DLD1 (cell line): Measurements from ENCODE around the gene MS4A2.
"Not testable (repeated sequence)": the region's sequence is repeated elsewhere in the genome, so short reads cannot be mapped to it uniquely, and the experiment has no call there.

Source experiments
- in situ Hi-C: cut with HindIII; loops from 2 replicates; pipeline ENCODE4 v1.10.0; 2017; ENCODE audit warnings: low sequenced_read_pairs

The MS4A2 gene

GRCh38 chr11:60088364-60088763, at the start of gene MS4A2:
Gene MS4A2 (plus strand): TSS chr11:60088664. CDS start chr11:60088766, 102 bp downstream.
- in situ Hi-C loops, result no loop called here

GRCh38 chr11:60040109-60040508, 48.4 kb upstream of the MS4A2 start, which contains the start of gene OOSP2:
Gene OOSP2 (plus strand): TSS chr11:60040409. CDS start chr11:60040460, 51 bp downstream.
- in situ Hi-C loops, result no loop called here

DNA sequence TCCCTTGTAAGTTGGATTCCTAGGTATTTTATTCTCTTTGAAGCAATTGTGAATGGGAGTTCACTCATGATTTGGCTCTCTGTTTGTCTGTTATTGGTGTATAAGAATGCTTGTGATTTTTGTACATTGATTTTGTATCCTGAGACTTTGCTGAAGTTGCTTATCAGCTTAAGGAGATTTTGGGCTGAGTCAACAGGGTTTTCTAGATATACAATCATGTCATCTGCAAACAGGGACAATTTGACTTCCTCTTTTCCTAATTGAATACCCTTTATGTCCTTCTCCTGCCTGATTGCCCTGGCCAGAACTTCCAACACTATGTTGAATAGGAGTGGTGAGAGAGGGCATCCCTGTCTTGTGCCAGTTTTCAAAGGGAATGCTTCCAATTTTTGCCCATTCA, 38.0 kb upstream of the MS4A2 start:
- in situ Hi-C loops, result not testable (repeated sequence)

DNA sequence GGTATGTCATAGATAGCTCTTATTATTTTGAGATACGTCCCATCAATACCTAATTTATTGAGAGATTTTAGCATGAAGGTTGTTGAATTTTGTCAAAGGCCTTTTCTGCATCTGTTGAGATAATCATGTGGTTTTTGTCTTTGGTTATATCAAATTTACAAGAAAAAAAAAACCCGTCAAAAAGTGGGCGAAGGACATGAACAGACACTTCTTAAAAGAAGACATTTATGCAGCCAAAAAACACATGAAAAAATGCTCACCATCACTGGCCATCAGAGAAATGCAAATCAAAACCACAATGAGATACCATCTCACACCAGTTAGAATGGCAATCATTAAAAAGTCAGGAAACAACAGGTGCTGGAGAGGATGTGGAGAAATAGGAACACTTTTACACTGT, 37.6 kb upstream of the MS4A2 start:
- in situ Hi-C loops, result not testable (repeated sequence)

GRCh38 chr11:60056349-60056969, 32.0 kb upstream of the MS4A2 start, which contains the start of gene MS4A3:
Gene MS4A3 (plus strand): TSS chr11:60056665. CDS start chr11:60061161, 4,496 bp downstream.
- in situ Hi-C loops, result no loop called here

DNA sequence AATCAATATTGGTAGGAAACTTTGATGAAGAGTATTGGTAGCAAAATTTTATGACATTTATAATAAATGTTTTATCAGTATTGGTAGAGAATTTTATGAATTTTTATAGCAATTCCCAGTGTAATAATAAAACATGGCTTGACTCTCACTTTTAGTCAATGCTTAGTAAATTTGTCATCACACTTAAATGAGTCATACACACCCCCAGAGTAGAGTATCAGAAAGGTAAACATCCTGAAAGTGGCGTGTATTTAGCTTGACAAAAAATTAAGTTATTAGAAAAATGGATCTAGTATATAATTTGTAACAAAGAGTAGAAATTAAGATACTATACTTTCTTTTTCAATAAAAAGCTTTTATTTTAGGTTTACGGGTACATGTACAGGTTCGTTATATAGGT, 29.4 kb upstream of the MS4A2 start:
- in situ Hi-C loops, result no loop called here

DNA sequence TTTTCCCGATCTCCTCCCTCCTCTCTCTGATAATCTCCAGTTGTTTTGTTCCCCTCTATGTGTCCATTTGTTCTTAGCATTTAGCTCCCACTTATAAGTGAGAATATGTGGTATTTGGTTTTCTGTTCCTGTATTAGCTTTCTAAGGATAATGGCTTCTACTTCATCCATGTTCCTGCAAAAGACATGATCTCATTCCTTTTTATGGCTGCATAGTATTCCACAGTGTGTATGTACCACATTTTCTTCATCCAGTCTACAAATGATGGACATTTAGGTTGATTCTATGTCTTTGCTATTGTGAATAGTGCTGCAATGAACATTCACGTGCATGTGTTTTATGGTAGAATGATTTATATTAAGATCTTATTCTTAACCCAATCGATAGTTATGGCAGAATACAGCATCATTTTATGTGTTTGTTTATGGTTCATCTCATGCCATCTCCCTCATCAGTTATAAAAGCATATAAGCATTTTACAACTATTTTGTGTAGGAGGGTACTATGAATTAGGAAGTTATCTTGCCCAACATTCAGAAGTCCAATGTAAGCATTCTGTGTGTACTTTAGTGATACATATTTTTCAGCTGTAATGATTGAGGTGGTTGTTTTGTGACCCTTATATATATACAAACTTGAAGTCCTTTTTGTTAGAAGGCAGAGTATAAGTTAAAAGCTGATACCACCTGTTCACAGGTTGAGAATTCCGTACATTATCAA, 28.8 kb upstream of the MS4A2 start:
- in situ Hi-C loops, result no loop called here

- in situ Hi-C loops, result no loop called here
Measured at GRCh38 chr11:60064111-60064510, 24.4 kb upstream of the MS4A2 start.

GRCh38 chr11:60065801-60066200, 22.7 kb upstream of the MS4A2 start:
- in situ Hi-C loops, result no loop called here

DNA sequence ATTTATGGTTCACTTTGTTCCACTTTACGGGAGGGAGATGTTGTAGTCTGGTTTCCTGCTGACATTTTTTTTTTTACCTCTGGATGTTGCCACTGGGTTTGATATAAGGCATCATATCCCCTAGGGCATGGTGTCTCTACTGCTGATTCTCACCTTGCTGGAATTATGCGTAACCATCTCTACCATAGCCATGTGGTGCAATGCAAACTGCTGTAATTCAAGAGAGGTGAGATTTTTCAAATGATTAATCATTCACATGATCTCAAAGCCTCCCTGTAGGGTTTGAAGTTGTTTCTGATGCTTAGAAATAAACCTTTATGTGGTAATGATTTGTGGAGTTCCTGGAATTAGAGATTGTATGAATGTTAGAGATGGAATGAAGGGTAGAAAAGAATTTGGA, 19.0 kb upstream of the MS4A2 start:
- in situ Hi-C loops, result no loop called here

GRCh38 chr11:60071644-60072043, 16.8 kb upstream of the MS4A2 start:
- in situ Hi-C loops, result not testable (repeated sequence)

DNA sequence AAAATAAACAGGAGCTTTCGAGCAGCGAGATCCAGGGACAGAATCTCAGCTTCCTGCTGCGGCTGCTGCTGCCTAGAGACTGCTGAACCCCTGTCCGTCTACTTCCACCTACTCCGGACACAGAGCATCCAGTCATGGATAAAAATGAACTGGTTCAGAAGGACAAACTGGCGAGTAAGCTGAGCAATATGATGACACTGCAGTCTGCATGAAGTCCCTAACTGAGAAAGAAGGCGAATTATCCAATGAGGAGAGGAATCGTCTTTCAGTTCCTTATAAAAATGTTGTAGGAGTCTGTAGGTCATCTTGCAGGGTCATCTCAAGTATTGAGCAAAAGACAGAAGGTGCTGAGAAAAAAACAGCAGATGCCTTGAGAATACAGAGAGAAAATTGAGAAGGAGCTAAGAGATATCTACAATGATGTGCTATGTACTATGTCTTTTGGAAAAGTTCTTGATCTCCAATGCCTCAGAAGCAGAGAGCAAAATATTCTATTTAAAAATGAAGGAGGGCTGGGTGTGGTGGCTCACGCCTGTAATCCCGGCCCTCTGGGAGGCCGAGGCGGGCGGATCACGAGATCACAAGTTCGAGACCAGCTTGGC, 11.1 kb upstream of the MS4A2 start:
- in situ Hi-C loops, result no loop called here

- in situ Hi-C loops, result no loop called here
Measured at GRCh38 chr11:60077981-60078380, 10.5 kb upstream of the MS4A2 start.

GRCh38 chr11:60078745-60079144, 9.7 kb upstream of the MS4A2 start:
- in situ Hi-C loops, result no loop called here

GRCh38 chr11:60080535-60080934, 7.9 kb upstream of the MS4A2 start:
- in situ Hi-C loops, result no loop called here

DNA sequence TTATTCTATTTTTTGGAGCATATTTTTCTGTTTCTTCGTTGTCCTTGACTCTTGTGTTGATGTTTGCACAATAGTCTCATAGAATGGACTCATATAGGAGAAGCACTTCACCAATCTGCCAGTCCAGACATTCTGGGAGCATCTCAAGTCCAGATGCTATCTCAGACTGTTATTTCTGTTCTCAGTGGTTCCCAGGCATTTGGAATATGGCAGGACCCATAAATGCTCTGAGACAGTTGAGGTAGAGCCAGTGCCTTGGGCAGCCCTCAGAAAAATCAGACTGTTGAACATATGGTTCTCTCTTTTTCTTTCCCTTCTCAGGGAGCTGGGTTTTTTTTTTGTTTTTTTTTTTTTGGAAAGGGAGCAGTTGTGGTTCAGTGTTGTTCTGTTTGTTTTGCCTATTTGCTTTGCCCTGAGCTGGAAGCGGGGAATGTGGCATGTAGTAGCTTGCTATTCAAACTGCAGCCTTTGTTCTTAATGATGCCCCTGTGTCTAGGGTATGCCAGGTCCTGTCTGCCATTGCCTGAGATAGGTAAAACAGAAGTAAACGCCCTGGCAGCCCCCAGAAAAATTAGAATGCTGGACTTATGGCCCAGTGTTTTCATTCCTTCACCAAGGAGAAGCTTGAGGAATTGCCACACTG, 3.7 kb upstream of the MS4A2 start:
- in situ Hi-C loops, result no loop called here

- in situ Hi-C loops, result no loop called here
Measured at GRCh38 chr11:60085909-60086308, 2.6 kb upstream of the MS4A2 start.

GRCh38 chr11:60087239-60087638, 1.2 kb upstream of the MS4A2 start:
- in situ Hi-C loops, result no loop called here

- in situ Hi-C loops, result no loop called here
Measured at GRCh38 chr11:60095477-60096120, 7.1 kb downstream of the MS4A2 start.

DNA sequence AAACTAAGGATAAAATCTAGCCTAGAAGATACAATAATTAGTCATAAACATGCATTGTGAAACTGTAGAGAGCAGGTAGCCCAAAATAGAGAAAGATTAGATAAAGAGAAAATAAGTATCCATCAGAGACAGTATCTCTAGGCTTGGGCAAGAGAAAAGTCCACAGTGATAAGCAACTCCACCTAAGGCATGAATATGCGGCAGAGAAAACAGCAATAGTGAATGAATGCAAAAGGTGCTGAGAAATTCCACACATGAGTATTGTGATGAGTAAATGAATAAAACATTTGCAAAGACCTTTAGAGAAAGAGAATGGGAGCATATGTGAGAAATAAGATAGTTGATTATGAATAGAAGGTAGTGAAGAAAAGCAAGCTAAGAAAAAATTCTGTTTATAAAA, 8.7 kb downstream of the MS4A2 start:
- in situ Hi-C loops, result no loop called here

DNA sequence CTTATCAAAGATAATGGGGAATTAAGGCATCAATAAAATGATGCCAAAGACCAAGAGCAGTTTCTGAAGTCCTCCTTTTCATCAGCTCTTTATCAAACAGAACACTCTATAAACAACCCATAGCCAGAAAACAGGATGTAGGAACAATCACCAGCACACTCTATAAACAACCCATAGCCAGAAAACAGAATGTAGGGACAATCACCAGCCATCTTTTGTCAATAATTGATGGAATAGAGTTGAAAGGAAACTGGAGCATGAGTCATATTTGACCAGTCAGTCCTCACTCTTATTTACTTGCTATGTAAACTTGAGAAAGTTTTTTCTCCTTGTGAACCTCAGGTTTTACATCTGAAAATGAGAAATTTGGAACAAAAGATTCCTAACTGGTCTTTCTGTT, 10.0 kb downstream of the MS4A2 start:
- in situ Hi-C loops, result no loop called here
